Psoas muscle (tissue), 8 donors: ENCODE data around the gene LRRC71. TPM values are rescaled to one million over a fixed set of nuclear protein-coding genes. Genes with fewer than 3 reads are reported as not detected.

Source experiments
- ATAC-seq, 4 donors: fragments of 200-7000 bp; cut with Tn5 transposase; one replicate each; pipeline ENCODE4 v1.9.1; 2020; ENCODE audit warnings: moderate library complexity in 3 of 4, mild to moderate bottlenecking in 2 of 4
- DNase-seq, 2 donors: peaks; one replicate each; pipeline ENCODE4 v3.0.0-alpha.2; 2020
- H3K27ac ChIP-seq: fragments of 200-600 bp; one replicate; pipeline ENCODE4 v1.8.0; 2022
- H3K27me3 ChIP-seq, 3 donors: fragments of 200-600 bp in 1 of 3; one replicate each; pipeline versions ENCODE4 v1.6.1 to v1.8.0; 2013 to 2022; ENCODE audit warnings: low read length in 2 of 3, mild to moderate bottlenecking in 2 of 3, moderate library complexity in 1 of 3; ENCODE audit not compliant: insufficient read depth in 3 of 3
- H3K36me3 ChIP-seq, 2 donors: fragments of 200-600 bp in 1 of 2; one replicate each; pipeline versions ENCODE4 v1.6.1 to v1.8.0; 2013 to 2022; ENCODE audit warnings: low read depth in 1 of 2, mild to moderate bottlenecking in 1 of 2, moderate library complexity in 1 of 2; ENCODE audit not compliant: insufficient read depth in 1 of 2
- H3K4me1 ChIP-seq: fragments of 200-600 bp; one replicate; pipeline ENCODE4 v1.8.0; 2022
- H3K4me3 ChIP-seq: fragments of 200-600 bp; one replicate; pipeline ENCODE4 v1.8.0; 2022; ENCODE audit warnings: mild to moderate bottlenecking
- H3K9me3 ChIP-seq: fragments of 200-600 bp; one replicate; pipeline ENCODE4 v1.8.0; 2022
- CTCF ChIP-seq: fragments of 200-600 bp; IDR thresholded peaks from one replicate; pipeline ENCODE4 v1.8.0; 2022; ENCODE audit warnings: antibody characterized with exemption
- WGBS, 3 donors: extraction: QIAGEN DNeasy Blood & Tissue Kit; methylation state at CpG; one replicate each; pipeline versions ENCODE4 v1.1.6 to v1.1.7; 2013; 5-methylcytosine and 5-hydroxymethylcytosine counted together
- intact Hi-C, 2 donors: fragments of 100-400 bp; cut with DNase I; formaldehyde crosslinking; loops; one replicate each; pipeline versions ENCODE4 v1.11.0 to v1.14.2; 2022
- polyA plus RNA-seq, 3 donors: library from polyadenylated mRNA; stranded (reverse); fragments of 200-250 nt; gene quantifications; one replicate each; pipeline ENCODE4 v1.2.3, GENCODE V29; 2013
- total RNA-seq, 4 donors: library from RNA; stranded (reverse); fragmentation: NEBNext Ultra II Directional in 2 of 4; extraction: Animal tissue kit (Norgen Biotek cat#: 25700) in 2 of 4; gene quantifications; one replicate each; pipeline versions ENCODE4 v1.2.1 to v1.2.4, GENCODE V29; 2021 to 2023
- donor health status: healthy with polysubstance abuse.
- donor health status: DM: no; HTN: no; CAD: no; lungs with moderate emphysema.
- donor health status: Bipolar disorder and iron deficiency.
- donor health status: healthy.
- donor health status: DM: yes; HTN: yes; CAD: no.
- donor health status: DM: no; HTN: no; CAD: no.
- donor health status: DM: no; HTN: no; CAD: no.
- donor health status: DM: yes; HTN: yes; CAD: no.

Gene LRRC71
- total and polyA plus RNA-seq, 7 donors: 0.03 TPM; not detected in 5

- ATAC-seq (no peak), DNase-seq (peak in 1 of 2 donors; percentile 28)
- Histone ChIP-seq H3K4me1 (no peaks in the 10 kb centered on the region), H3K4me3 (no peak overlapping the region), H3K27ac (no peak overlapping the region), H3K36me3 (peaks cover 0 to 36% of the 10 kb centered on the region in 2 donors), H3K27me3 (peaks cover 0 to 20% (median 3%) of the 10 kb centered on the region in 3 donors), H3K9me3 (no peaks in the 10 kb centered on the region)
- TF ChIP-seq CTCF: no peak
- WGBS, 3 donors: 60 to 70% (median 70%) methylated on average over 6 of the region's 6 CpGs
- intact Hi-C loops: no loop called here
Measured at GRCh38 chr1:156933136-156933535, 12.7 kb downstream of the LRRC71 start.

- no peak for TF ChIP-seq CTCF
- Histone ChIP-seq H3K27ac (no peak overlapping the region), H3K4me3 (no peak overlapping the region), H3K9me3 (no peaks in the 10 kb centered on the region), H3K4me1 (no peaks in the 10 kb centered on the region), H3K36me3 (peaks cover 5 to 61% of the 10 kb centered on the region in 2 donors), H3K27me3 (peaks cover 0 to 3% (median 0%) of the 10 kb centered on the region in 3 donors)
- DNase-seq: peak in 1 of 2 donors; percentile 35
- intact Hi-C loops: no loop called here
- no peak for ATAC-seq
- WGBS, 3 donors: 85 to 88% (median 87%) methylated on average over 17 of the region's 17 CpGs
Measured at GRCh38 chr1:156935505-156936128, 15.2 kb downstream of the LRRC71 start.

GRCh38 chr1:156936191-156936590 lies 15.8 kb downstream of the LRRC71 start:
- no peak for TF ChIP-seq CTCF
- WGBS, 3 donors: 91 to 95% (median 93%) methylated on average over 5 of the region's 5 CpGs
- Histone ChIP-seq H3K36me3 (peaks cover 5 to 67% of the 10 kb centered on the region in 2 donors), H3K27me3 (no peaks in the 10 kb centered on the region), H3K4me3 (no peak overlapping the region), H3K27ac (no peak overlapping the region), H3K4me1 (no peaks in the 10 kb centered on the region), H3K9me3 (no peaks in the 10 kb centered on the region)
- no peak for ATAC-seq
- DNase-seq: no peak
- intact Hi-C loops: no loop called here

- Histone ChIP-seq H3K4me3 (no peak overlapping the region), H3K27ac (no peak overlapping the region), H3K4me1 (no peaks in the 10 kb centered on the region), H3K9me3 (no peaks in the 10 kb centered on the region), H3K36me3 (peaks cover 5 to 72% of the 10 kb centered on the region in 2 donors), H3K27me3 (no peaks in the 10 kb centered on the region)
- intact Hi-C loops: no loop called here
- DNase-seq: peak in 1 of 2 donors; percentile 45
- no peak for ATAC-seq
- WGBS, 3 donors: 71 to 83% (median 81%) methylated on average over 10 of the region's 10 CpGs
- TF ChIP-seq CTCF: no peak
Measured at GRCh38 chr1:156936721-156937220, 16.3 kb downstream of the LRRC71 start.
